Activated T-helper 1 cell treated with anti-CD3 and anti-CD28 coated beads, Interleukin-12 subunit alpha, Interleukin-12 subunit beta, Interleukin-2, Interleukin-4 antibody, amounts not matched to agents 30 ng/mL and 10 ng/mL and 1 ng/mL, durations not matched to agents 14 hours and 24 hours and 36 hours (primary cell): ENCODE measurements around the gene GDPD2. TPM values are rescaled to one million over a fixed set of nuclear protein-coding genes. Genes with fewer than 3 reads are reported as not detected.
A peak's percentile ranks its signal among the peaks of the same experiment; 100 is the strongest.
"Not testable (repeated sequence)": the region's sequence is repeated elsewhere in the genome, so short reads cannot be mapped to it uniquely, and the experiment has no call there.

Experiments used
- DNase-seq: peaks from one replicate; pipeline ENCODE4 v3.0.0; 2021; ENCODE audit warnings: low spot score
- H3K27ac Mint-ChIP-seq: one replicate; pipeline ENCODE4 v1.8.0; 2021; ENCODE audit warnings: mild to moderate bottlenecking, mixed read lengths
- H3K27me3 Mint-ChIP-seq: one replicate; pipeline ENCODE4 v1.8.0; 2022; ENCODE audit warnings: mild to moderate bottlenecking, moderate library complexity, mixed read lengths; ENCODE audit not compliant: insufficient read depth
- H3K36me3 Mint-ChIP-seq: one replicate; pipeline ENCODE4 v1.8.0; 2021; ENCODE audit warnings: low read depth, mixed read lengths
- H3K4me1 Mint-ChIP-seq: one replicate; pipeline ENCODE4 v1.8.0; 2021; ENCODE audit warnings: low read depth, mixed read lengths
- H3K4me3 Mint-ChIP-seq: one replicate; pipeline ENCODE4 v1.8.0; 2021; ENCODE audit warnings: mild to moderate bottlenecking, moderate library complexity, mixed read lengths
- H3K9me3 Mint-ChIP-seq: one replicate; pipeline ENCODE4 v1.8.0; 2021; ENCODE audit warnings: mixed read lengths
- intact Hi-C: fragments of 100-400 bp; cut with micrococcal nuclease; formaldehyde crosslinking; loops from one replicate; pipeline ENCODE4 v1.15.1; 2024
- total RNA-seq: library from RNA; stranded (reverse); gene quantifications from 2 replicates; pipeline ENCODE4 v1.2.3, GENCODE V29; 2022

GDPD2 gene
- 0.10 TPM in 1 of 2 replicates, not detected in the other for total RNA-seq

GRCh38 chrX:70422851-70423341, at the start of gene GDPD2:
GDPD2 (plus strand) TSS chrX:70423314; CDS start chrX:70424985, 1,671 bp downstream.
- Mint-ChIP-seq H3K36me3 (peaks cover 6% of the 10 kb centered on the region), H3K27ac (no peak within 1 kb of the TSS)
- intact Hi-C loops = no loop called here

GRCh38 chrX:70386235-70386634, 36.9 kb upstream of the GDPD2 start:
- H3K27ac Mint-ChIP-seq = no peak overlapping the region
- H3K27me3 Mint-ChIP-seq = no peaks in the 10 kb centered on the region
- H3K36me3 Mint-ChIP-seq = peaks cover 22% of the 10 kb centered on the region
- no peak for DNase-seq
- no peak overlapping the region for H3K4me3 Mint-ChIP-seq
- intact Hi-C loops = no loop called here
- peaks cover 11% of the 10 kb centered on the region for H3K4me1 Mint-ChIP-seq
- no peaks in the 10 kb centered on the region for H3K9me3 Mint-ChIP-seq

More at GRCh38 chrX:70422851-70423341, at the start of gene GDPD2:
- no peaks in the 10 kb centered on the region for H3K4me1 Mint-ChIP-seq
- no peak within 1 kb of the TSS for H3K4me3 Mint-ChIP-seq
- H3K9me3 Mint-ChIP-seq = no peaks in the 10 kb centered on the region
- DNase-seq = no peak
- no peaks in the 10 kb centered on the region for H3K27me3 Mint-ChIP-seq

- H3K9me3 Mint-ChIP-seq = no peaks in the 10 kb centered on the region
Measured at GRCh38 chrX:70398899-70399298, 24.2 kb upstream of the GDPD2 start.

DNA sequence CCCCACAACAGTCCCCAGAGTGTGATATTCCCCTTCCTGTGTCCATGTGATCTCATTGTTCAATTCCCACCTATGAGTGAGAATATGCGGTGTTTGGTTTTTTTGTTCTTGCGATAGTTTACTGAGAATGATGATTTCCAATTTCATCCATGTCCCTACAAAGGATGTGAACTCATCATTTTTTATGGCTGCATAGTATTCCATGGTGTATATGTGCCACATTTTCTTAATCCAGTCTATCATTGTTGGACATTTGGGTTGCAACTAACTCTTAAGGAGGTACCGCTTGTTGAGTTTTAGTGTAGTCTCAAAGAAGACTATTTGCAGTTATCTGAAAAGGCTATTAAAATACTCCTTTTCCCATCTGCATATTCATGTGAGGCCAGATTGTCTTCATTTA, 22.9 kb upstream of the GDPD2 start:
- H3K27me3 Mint-ChIP-seq, intact Hi-C loops, H3K27ac Mint-ChIP-seq, H3K9me3 Mint-ChIP-seq, H3K4me1 Mint-ChIP-seq, DNase-seq, H3K4me3 Mint-ChIP-seq: not testable (repeated sequence)
- H3K36me3 Mint-ChIP-seq = peaks cover 20% of the 10 kb centered on the region

More at GRCh38 chrX:70398899-70399298, 24.2 kb upstream of the GDPD2 start:
- peak overlapping the region; percentile 29 for H3K27ac Mint-ChIP-seq
- no peak for DNase-seq
- H3K36me3 Mint-ChIP-seq = peaks cover 16% of the 10 kb centered on the region
- H3K4me3 Mint-ChIP-seq = no peak overlapping the region
- no peaks in the 10 kb centered on the region for H3K4me1 Mint-ChIP-seq
- intact Hi-C loops = no loop called here
- no peaks in the 10 kb centered on the region for H3K27me3 Mint-ChIP-seq

DNA sequence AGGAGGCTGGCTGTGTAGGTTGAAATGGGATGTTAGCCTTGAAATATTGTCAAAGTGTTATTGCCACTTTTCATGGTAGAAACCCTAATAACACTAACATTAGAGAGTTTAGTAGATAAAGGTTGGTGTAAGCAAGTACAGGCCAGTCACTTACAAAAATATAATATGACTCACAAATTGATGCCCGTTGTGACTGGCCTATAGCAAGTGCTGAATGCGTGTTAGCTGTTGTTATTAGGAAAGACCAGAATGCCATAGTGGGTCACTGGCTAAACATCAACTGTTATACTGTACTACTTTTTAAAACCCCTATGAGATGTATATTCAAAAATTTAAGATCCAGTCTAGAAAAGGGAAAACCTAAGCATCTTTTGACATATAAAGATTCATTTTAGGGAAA, 20.4 kb upstream of the GDPD2 start:
- DNase-seq = no peak
- Mint-ChIP-seq H3K4me3 (no peak overlapping the region), H3K4me1 (no peaks in the 10 kb centered on the region), H3K36me3 (peaks cover 14% of the 10 kb centered on the region), H3K27me3 (no peaks in the 10 kb centered on the region), H3K27ac (no peak overlapping the region), H3K9me3 (no peaks in the 10 kb centered on the region)
- intact Hi-C loops = no loop called here

GRCh38 chrX:70405003-70405402, 18.1 kb upstream of the GDPD2 start:
- Mint-ChIP-seq H3K4me1 (no peaks in the 10 kb centered on the region), H3K27me3 (no peaks in the 10 kb centered on the region), H3K9me3 (no peaks in the 10 kb centered on the region), H3K27ac (no peak overlapping the region), H3K4me3 (no peak overlapping the region), H3K36me3 (peaks cover 20% of the 10 kb centered on the region)
- no peak for DNase-seq
- intact Hi-C loops = no loop called here

- no peak overlapping the region for H3K27ac Mint-ChIP-seq
- intact Hi-C loops = no loop called here
- no peak overlapping the region for H3K4me3 Mint-ChIP-seq
- H3K36me3 Mint-ChIP-seq = peaks cover 9% of the 10 kb centered on the region
- DNase-seq = no peak
- H3K27me3 Mint-ChIP-seq = no peaks in the 10 kb centered on the region
- H3K4me1 Mint-ChIP-seq = no peaks in the 10 kb centered on the region
- H3K9me3 Mint-ChIP-seq = no peaks in the 10 kb centered on the region
Measured at GRCh38 chrX:70410921-70411320, 12.2 kb upstream of the GDPD2 start.

GRCh38 chrX:70411475-70411874, 11.6 kb upstream of the GDPD2 start:
- H3K9me3 Mint-ChIP-seq = no peaks in the 10 kb centered on the region
- no peaks in the 10 kb centered on the region for H3K4me1 Mint-ChIP-seq
- no peak for DNase-seq
- H3K4me3 Mint-ChIP-seq = no peak overlapping the region
- no peak overlapping the region for H3K27ac Mint-ChIP-seq
- no peaks in the 10 kb centered on the region for H3K27me3 Mint-ChIP-seq
- intact Hi-C loops = no loop called here
- peaks cover 9% of the 10 kb centered on the region for H3K36me3 Mint-ChIP-seq

GRCh38 chrX:70421618-70422017, 1.5 kb upstream of the GDPD2 start:
- no peak overlapping the region for H3K4me3 Mint-ChIP-seq
- H3K9me3 Mint-ChIP-seq = no peaks in the 10 kb centered on the region
- peaks cover 6% of the 10 kb centered on the region for H3K36me3 Mint-ChIP-seq
- no peak for DNase-seq
- no peak overlapping the region for H3K27ac Mint-ChIP-seq
- intact Hi-C loops = no loop called here
- no peaks in the 10 kb centered on the region for H3K4me1 Mint-ChIP-seq
- H3K27me3 Mint-ChIP-seq = no peaks in the 10 kb centered on the region

- intact Hi-C loops = no loop called here
- H3K9me3 Mint-ChIP-seq = no peaks in the 10 kb centered on the region
- peaks cover 6% of the 10 kb centered on the region for H3K36me3 Mint-ChIP-seq
- H3K27me3 Mint-ChIP-seq = no peaks in the 10 kb centered on the region
- H3K27ac Mint-ChIP-seq = no peak overlapping the region
- H3K4me3 Mint-ChIP-seq = no peak overlapping the region
- H3K4me1 Mint-ChIP-seq = no peaks in the 10 kb centered on the region
- DNase-seq = no peak
Measured at GRCh38 chrX:70423936-70424675, 992 bp downstream of the GDPD2 start.

- H3K4me1 Mint-ChIP-seq = no peaks in the 10 kb centered on the region
- H3K27ac Mint-ChIP-seq = no peak overlapping the region
- H3K27me3 Mint-ChIP-seq = no peaks in the 10 kb centered on the region
- H3K9me3 Mint-ChIP-seq = no peaks in the 10 kb centered on the region
- peaks cover 6% of the 10 kb centered on the region for H3K36me3 Mint-ChIP-seq
- DNase-seq = no peak
- H3K4me3 Mint-ChIP-seq = no peak overlapping the region
- intact Hi-C loops = no loop called here
Measured at GRCh38 chrX:70424801-70425200, 1.7 kb downstream of the GDPD2 start.

DNA sequence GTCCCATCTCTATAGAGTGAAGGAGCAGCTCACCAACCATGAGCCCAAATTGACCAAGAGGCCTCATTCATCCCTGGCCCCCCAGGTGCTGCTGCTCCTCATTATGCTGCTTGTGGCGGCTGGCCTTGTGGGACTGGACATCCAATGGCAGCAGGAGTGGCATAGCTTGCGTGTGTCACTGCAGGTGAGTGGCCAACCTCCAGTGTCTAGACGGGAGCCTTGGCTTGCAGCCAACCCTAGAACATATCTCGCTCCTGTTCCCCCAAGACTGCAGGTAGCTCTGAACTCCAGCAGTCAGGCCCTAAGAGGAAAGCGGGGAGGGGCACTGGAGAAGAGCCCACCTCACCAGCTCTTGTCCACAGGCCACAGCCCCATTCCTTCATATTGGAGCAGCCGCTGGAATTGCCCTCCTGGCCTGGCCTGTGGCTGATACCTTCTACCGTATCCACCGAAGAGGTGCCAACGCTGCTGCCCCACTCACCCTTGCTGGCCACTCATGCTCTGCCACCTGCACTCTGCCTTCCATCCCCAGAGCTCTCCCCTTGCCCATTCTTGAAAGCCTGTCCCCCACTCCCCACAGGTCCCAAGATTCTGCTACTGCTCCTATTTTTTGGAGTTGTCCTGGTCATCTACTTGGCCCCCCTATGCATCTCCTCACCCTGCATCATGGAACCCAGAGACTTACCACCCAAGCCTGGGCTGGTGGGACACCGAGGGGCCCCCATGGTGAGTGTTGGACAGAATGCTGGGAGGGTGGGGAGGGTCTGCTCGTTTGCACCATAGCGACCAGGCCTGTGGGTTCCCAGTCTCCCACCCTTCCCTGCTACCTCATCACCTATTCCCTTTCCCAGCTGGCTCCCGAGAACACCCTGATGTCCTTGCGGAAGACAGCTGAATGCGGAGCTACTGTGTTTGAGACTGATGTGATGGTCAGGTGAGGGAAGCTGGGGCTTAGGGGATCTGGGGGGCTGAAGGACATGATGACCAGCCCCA, 3.5 kb downstream of the GDPD2 start:
- Mint-ChIP-seq H3K9me3 (no peaks in the 10 kb centered on the region), H3K4me3 (no peak overlapping the region), H3K36me3 (no peaks in the 10 kb centered on the region), H3K27ac (no peak overlapping the region), H3K4me1 (no peaks in the 10 kb centered on the region), H3K27me3 (no peaks in the 10 kb centered on the region)
- no peak for DNase-seq
- intact Hi-C loops = no loop called here

DNA sequence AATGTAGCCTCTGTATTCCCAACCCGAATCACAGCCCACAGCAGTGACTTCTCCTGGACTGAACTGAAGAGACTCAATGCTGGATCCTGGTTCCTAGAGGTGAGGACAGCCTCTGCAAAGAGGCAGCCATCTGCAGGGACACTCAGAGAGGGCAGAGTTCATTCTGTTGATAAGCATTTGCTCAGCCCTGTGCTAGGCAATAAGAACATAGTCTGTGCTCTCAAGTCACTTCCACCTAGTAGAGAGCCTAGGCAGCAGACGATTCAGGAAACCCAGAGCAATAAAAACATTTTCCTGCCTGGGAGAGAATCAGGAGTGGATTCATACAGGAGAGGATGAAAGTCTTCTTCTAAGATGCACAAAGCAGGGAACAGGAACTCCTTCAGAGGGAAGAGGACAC, 4.3 kb downstream of the GDPD2 start:
- no peaks in the 10 kb centered on the region for H3K9me3 Mint-ChIP-seq

More for the DNA sequence above, 4.3 kb downstream of the GDPD2 start:
- Mint-ChIP-seq H3K4me1 (no peaks in the 10 kb centered on the region), H3K4me3 (no peak overlapping the region), H3K36me3 (no peaks in the 10 kb centered on the region), H3K27ac (no peak overlapping the region), H3K27me3 (no peaks in the 10 kb centered on the region)
- intact Hi-C loops = no loop called here
- DNase-seq = no peak
